ENCODE results near the gene SLBP. TPM values are rescaled to one million over a fixed set of nuclear protein-coding genes. Genes with fewer than 3 reads are reported as not detected.

SLBP gene
- total RNA-seq, 2 donors from 2014 or later, result 56.4 to 63.1 TPM

DNA sequence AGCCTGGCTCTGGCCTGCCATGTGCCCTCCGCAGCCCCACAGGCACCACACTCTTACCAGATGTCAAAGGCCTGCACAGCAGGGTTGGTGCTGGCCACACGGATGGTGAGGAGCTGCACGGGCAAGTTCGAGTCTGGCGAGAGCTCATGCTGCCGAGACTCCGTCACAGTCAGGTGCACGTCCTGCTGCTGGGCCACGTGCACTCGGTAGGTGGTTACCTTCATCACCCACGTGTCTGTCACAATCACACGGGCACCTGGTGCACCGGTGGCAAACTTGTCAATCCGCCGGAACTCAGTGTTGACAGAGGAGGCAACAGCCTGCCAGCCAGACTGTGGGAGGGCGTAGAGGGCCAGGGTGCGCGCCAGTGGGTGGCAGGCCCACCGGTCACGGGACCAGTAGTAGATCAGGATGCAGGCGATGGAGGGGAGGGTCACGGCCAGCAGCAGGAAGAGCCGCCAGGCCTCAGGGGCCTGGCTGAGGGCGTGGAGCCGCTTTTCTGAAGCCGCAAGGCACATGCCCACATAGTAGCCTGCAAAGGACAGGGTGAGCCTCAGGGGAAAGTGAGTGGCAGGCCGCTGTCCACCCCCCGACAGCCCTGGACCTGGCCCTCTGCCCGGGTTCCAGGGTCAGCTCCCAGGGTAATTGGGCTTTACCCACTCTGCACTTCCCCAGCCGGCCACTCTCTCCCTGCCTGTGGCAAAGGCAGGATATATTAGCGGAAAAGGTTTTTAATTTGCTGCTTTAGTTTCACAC is 6.2 kb upstream of the SLBP start:
- peaks cover 8 to 15% of the 10 kb centered on the region in 2 donors for H3K36me3 Mint-ChIP-seq (ENCODE audit: insufficient read depth in 2 of 2)
- H3K9me3 Mint-ChIP-seq, result no peaks in the 10 kb centered on the region
- H3K27me3 Mint-ChIP-seq (ENCODE audit: low read depth), result no peaks in the 10 kb centered on the region
- peaks cover 69% of the 10 kb centered on the region for H3K4me1 Mint-ChIP-seq (ENCODE audit: low read depth)
- no peak for DNase-seq
- no peak for ATAC-seq (replicated peaks in 1 of 2)
- peak overlapping the region; percentile 64 to 98 for H3K4me3 Mint-ChIP-seq
- peak overlapping the region; percentile 77 for H3K27ac Mint-ChIP-seq

DNA sequence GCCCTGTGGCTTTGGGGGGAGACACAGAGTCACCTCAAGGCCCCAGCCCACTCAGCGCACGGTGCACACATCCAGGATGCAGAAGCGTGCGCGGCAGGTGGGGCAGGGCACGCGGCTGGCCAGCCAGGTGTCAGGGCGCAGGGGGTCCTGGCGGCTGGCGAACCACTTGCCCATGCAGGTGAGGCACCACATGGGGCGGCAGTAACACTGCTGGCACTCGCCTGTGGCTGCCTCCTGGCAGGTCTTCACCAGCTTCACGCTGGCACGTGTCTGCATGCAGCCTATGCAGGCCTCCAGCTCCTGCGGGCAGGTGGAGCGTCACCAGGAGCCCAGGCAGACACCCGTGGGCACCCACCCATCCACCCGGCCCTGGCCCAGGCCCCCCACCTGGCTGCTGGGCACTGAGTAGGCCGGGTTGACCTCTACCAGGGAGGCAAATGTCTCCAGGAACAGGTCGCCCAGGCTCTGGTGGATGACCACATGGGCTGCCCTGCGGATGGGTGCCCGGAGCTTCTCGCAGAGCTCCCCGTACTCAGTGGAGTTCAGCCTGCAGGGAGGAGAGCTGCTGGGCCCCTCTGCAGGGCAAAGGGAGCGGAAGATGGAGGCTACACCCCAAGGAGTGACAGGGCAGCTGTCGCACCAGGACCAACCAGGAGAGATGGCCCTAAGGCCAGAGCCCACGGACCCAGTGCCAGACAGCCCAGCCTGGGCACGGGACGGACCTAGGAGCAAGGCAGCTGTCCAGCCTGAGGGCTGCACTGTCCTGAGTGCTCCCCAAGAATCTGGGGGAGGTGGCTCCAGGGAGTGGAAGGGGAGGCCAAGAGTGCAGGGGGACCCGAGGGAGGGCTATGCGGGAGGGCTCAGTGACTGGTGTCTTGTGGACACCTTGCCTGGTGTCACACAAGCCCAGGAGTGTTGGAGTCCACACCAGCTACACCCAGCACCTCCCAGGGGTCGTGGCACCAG is 5.3 kb upstream of the SLBP start:
- Mint-ChIP-seq H3K27ac (no peak overlapping the region), H3K4me3 (no peak overlapping the region), H3K27me3 (ENCODE audit: low read depth) (no peaks in the 10 kb centered on the region), H3K4me1 (ENCODE audit: low read depth) (peaks cover 60% of the 10 kb centered on the region), H3K36me3 (ENCODE audit: insufficient read depth in 2 of 2) (peaks cover 5 to 10% of the 10 kb centered on the region in 2 donors), H3K9me3 (no peaks in the 10 kb centered on the region)
- no peak for ATAC-seq (replicated peaks in 1 of 2)
- no peak for DNase-seq

DNA sequence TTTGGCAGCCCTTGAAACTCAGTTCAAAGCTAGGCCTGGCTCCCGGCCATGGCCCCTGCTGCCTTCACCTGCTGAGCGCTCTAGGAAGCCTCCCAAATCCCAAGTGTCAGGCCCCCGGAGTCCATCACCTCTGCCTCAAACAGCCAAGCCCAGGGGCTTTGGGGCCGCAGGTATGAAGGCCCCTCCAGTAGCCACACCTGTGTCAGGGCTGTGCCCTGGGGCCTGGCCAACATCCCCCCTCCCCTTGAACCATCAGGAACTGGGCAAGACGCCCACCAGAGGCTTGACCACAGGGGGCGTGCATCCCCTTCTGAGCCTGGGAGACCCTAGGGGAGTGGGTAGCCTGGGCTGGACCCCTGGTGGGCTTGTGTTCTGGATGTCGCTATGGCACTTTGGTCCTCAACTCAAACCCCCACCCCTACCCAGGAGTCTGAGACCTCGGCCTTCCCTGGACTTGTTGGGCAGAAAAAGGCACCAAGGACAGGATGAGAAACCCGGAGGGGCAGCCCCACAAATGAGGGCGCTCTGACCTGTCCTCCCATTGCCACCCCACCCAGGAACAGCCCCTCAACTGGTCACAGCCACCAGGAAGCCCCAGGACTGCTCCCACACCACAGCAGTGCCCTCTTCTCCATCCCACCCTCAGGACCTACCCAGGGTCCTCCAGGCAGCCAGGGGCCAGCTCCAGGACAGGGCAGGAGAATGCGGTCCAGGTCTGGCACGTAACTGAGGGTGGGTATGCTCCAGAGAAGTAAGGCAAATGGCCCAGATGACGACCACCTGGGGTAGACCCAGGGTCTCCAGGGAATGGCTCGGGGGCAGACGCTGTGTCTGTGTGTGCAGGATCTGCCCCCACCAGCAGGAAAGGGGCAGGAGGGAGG is 4.2 kb upstream of the SLBP start:
- DNase-seq, result no peak

DNA sequence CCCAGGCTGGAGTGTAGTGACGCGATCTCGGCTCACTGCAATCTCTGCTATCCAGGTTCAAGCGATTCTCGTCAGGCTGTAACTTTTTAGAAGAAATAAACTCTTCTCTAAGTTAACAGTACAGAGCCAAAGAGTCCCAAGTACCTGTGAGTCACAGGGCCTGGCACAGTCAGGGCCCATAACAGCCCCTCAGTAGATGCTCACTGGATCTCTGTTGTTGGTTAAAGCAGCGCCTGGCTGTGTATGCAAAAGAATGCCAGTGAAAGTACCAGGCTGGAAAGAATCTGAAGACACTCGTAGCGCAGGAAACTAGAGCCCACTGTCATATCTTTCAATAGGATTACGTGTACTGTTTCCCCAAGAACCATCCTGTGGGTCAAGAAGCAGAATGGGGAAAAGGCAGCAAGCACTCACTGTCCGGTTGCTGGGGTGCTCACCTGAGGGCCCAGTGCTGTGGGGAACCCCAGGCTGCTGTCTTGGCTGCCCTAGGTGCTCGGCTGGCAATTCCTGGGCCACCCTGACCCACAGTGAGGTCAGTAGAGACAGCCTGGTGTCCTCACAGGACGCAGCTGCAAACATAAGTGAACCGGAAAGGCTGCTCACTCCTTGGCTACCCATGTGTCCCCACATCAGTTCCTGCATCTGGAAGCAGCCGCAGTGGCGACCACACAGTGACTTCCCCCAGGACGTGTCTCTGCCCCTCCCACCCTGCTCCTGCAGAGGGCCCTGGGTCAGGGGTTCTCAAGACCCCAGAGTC is 3.1 kb upstream of the SLBP start:
- H3K4me3 Mint-ChIP-seq, result peak overlapping the region; percentile 99
- H3K36me3 Mint-ChIP-seq (ENCODE audit: insufficient read depth in 2 of 2), result peaks cover 8 to 13% of the 10 kb centered on the region in 2 donors
- H3K27ac Mint-ChIP-seq, result peak overlapping the region; percentile 65
- ATAC-seq (replicated peaks in 1 of 2) (no peak), DNase-seq (no peak)
- no peaks in the 10 kb centered on the region for H3K27me3 Mint-ChIP-seq (ENCODE audit: low read depth)
- H3K4me1 Mint-ChIP-seq (ENCODE audit: low read depth), result peaks cover 67% of the 10 kb centered on the region
- no peaks in the 10 kb centered on the region for H3K9me3 Mint-ChIP-seq

More for the DNA sequence above, 4.2 kb upstream of the SLBP start:
- H3K27me3 Mint-ChIP-seq (ENCODE audit: low read depth), result no peaks in the 10 kb centered on the region
- no peaks in the 10 kb centered on the region for H3K9me3 Mint-ChIP-seq
- peak overlapping the region in 1 of 2 donors; percentile 41 for H3K4me3 Mint-ChIP-seq
- ATAC-seq (replicated peaks in 1 of 2), result no peak
- peak overlapping the region; percentile 77 for H3K27ac Mint-ChIP-seq
- H3K4me1 Mint-ChIP-seq (ENCODE audit: low read depth), result peaks cover 57% of the 10 kb centered on the region
- H3K36me3 Mint-ChIP-seq (ENCODE audit: insufficient read depth in 2 of 2), result peaks cover 2 to 6% of the 10 kb centered on the region in 2 donors

DNA sequence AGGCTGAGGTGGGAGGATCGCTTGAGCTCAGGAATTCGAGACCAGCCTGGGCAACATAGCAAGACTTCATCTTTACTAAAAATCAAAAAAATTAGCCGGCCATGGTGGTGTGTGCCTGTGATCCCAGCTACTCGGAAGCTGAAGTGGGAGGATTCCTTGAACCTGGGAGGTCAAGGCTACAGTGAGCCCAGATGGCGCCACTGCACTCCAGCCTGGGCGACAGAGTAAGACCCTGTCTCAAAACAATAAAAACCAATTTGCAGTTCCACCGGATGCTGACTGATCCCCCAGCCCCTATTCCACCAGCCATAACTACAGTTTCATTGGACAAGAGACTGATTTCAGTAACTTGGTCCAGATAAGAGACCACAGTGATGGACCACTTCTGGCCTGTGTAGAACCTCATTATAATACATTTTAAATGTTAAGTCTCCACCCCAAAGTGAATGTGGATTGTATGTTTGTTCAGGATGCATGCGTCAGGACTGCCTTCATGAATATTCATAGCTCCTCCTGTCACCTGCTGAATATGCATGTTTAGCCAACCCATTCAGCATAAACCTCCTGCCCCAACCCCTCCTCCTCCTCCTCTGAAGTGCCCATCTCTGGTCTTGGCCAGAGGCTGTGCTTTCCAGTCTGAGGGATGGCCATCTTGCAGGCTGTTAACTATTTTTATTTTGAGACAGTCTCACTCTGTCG is 2.3 kb upstream of the SLBP start:
- no peak for ATAC-seq (replicated peaks in 1 of 2)
- DNase-seq, result no peak
- peaks cover 10 to 20% of the 10 kb centered on the region in 2 donors for H3K36me3 Mint-ChIP-seq (ENCODE audit: insufficient read depth in 2 of 2)
- H3K4me3 Mint-ChIP-seq, result peak overlapping the region; percentile 99
- no peaks in the 10 kb centered on the region for H3K9me3 Mint-ChIP-seq
- H3K4me1 Mint-ChIP-seq (ENCODE audit: low read depth), result peaks cover 67% of the 10 kb centered on the region
- H3K27me3 Mint-ChIP-seq (ENCODE audit: low read depth), result no peaks in the 10 kb centered on the region
- H3K27ac Mint-ChIP-seq, result peak overlapping the region; percentile 65

DNA sequence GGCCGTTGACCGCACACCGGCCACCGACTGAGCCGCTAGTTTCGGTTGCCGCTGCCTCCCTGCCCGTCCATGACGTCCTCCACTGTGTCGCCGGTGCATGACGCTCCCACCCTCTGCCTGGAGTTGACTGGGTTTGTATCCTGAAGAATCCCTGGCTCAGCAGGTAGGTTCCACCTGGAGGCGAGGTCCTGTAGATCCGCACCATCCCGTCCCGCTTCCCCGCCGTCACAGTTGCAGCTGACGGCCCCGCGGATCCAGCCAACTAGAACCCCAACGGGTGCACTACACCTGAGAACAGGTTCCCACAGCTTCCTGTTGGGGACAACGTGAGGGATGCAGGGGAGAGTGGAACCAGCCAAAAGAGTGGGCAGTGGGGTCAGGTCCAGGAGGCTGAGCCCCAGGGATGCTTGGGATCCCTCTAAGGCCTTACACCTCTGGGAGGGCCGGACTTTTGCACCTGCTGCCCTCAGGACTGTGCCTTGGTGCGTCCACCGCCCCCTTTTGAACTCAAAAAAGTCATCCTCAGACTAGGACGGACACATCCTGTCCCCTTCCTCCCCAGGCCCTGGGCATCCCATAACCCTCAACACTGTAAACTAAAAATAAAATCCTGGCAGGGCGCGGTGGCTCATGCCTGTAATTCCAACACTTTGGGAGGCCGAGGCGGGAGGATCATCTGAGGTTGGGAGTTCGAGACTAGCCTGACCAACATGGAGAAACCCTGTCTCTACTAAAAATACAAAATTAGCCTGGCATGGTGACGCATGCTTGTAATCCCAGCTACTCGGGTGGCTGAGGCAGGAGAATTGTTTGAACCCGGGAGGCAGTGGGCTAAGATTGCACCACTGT is 1.1 kb upstream of the SLBP start:
- DNase-seq (no peak), ATAC-seq (replicated peaks in 1 of 2) (peak; percentile 11 to 20)
- Mint-ChIP-seq H3K4me1 (ENCODE audit: low read depth) (peaks cover 67% of the 10 kb centered on the region), H3K27me3 (ENCODE audit: low read depth) (no peaks in the 10 kb centered on the region), H3K36me3 (ENCODE audit: insufficient read depth in 2 of 2) (peaks cover 10 to 24% of the 10 kb centered on the region in 2 donors), H3K9me3 (no peaks in the 10 kb centered on the region), H3K4me3 (peak overlapping the region; percentile 99), H3K27ac (peak overlapping the region; percentile 95)

DNA sequence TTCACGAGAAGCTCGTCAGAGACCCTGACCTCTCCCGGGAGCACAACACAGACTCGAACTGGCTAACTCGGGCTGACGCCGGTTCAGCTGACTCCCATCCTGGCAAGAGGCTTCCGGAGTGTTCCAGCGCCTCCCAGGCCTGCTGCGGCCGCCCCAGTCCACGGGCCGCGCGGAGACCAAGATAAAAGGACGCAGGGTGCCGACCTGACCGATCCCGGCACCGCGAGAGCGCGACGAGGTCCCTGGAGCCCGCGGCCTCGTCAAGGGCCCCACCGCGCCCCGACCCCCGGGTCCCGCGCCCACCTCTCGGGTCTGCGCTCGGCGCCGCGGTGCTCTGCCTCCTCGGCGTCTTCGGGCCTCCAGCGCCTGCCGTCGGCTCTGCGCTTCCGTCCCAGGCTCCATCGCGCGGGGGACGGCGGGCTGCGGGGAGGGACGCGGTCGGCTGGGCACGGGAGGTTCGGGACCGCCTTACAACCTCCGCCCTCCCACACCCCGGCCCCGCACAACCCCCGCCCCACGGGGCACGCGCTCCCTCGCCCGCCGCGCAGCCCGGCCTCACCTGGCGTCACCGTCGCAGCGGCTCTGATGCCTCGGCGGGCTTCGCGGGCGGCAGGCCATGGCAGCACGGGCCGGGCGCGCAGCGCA is 426 bp downstream of the SLBP start:
- Mint-ChIP-seq H3K27ac (peak overlapping the region; percentile 51), H3K27me3 (ENCODE audit: low read depth) (no peaks in the 10 kb centered on the region), H3K4me3 (peak overlapping the region; percentile 72 to 99), H3K9me3 (no peaks in the 10 kb centered on the region), H3K36me3 (ENCODE audit: insufficient read depth in 2 of 2) (peaks cover 10 to 26% of the 10 kb centered on the region in 2 donors), H3K4me1 (ENCODE audit: low read depth) (peaks cover 66% of the 10 kb centered on the region)
- ATAC-seq (replicated peaks in 1 of 2) (peak; percentile 27 to 32), DNase-seq (peak in 1 of 2 donors; percentile 52)

DNA sequence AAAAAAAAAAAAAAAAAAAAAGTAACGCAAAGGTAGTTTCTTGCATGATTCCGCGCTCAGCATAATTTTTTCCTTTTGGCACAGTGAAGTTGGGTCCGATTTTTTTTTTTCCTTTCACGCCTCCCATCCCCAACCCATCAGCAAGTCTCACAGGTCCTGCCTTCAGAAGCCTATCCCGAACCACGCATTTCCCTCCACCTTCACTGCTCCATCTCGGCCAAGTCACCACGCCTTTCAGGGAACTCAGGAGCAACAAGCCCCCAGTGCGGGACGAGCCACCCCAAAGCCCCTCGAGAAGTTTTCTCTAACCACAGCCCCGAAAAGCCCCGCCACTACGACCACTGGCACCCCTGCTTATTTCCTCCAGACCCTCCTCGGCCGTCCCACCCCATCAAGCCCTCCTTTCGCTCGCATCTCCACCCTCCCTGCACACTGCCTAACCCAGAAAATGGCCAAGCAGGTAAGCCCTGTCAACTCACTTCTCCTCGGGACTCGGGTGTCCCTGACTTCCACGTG is 1.0 kb downstream of the SLBP start:
- Mint-ChIP-seq H3K27ac (peak overlapping the region; percentile 51), H3K4me1 (ENCODE audit: low read depth) (peaks cover 67% of the 10 kb centered on the region), H3K36me3 (ENCODE audit: insufficient read depth in 2 of 2) (peaks cover 10 to 30% of the 10 kb centered on the region in 2 donors), H3K9me3 (no peaks in the 10 kb centered on the region), H3K4me3 (peak overlapping the region; percentile 72 to 99), H3K27me3 (ENCODE audit: low read depth) (no peaks in the 10 kb centered on the region)
- no peak for DNase-seq
- ATAC-seq (replicated peaks in 1 of 2), result no peak

DNA sequence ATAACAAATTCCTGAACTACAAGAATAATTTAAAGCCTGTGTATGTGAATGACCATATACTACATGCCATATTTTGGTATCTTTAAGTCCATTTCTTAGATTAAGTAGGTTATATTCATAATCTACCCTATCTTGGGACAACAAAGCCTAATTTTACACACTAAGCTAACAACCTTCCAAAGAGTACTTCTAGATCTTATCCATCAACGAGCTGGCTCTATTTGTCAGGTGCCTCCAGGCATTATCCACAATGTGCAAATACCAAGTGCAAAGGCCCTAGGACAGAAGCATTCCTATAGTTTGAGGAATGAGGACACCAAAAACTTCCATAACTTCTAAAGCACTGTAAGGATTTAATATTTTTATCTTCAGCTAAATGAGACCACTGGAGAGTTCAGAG is 3.5 kb downstream of the SLBP start:
- Mint-ChIP-seq H3K27me3 (ENCODE audit: low read depth) (no peaks in the 10 kb centered on the region), H3K4me1 (ENCODE audit: low read depth) (peaks cover 59% of the 10 kb centered on the region), H3K27ac (peak overlapping the region; percentile 51), H3K9me3 (no peaks in the 10 kb centered on the region), H3K4me3 (peak overlapping the region; percentile 34), H3K36me3 (ENCODE audit: insufficient read depth in 2 of 2) (peaks cover 10 to 41% of the 10 kb centered on the region in 2 donors)
- ATAC-seq (replicated peaks in 1 of 2) (no peak), DNase-seq (no peak)

DNA sequence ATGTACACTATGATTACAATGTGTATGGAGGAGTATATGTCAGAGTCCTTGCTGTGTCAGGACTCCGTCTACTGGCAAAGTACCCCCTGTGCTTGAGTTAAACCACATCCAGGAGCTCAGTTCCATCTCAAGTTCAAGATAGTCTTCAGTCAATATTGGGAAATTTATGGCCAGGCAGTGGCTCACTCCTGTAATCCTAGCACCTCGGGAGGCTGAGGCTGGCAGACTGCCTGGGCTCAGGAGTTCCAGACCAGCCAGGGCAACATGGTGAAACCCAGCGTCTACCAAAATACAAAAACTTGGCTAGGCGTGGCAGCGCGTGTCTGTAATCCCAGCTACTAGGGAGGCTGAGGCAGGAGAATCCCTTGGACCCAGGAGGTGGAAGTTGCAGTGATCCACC is 5.8 kb downstream of the SLBP start:
- no peaks in the 10 kb centered on the region for H3K27me3 Mint-ChIP-seq (ENCODE audit: low read depth)
- H3K4me3 Mint-ChIP-seq, result no peak overlapping the region
- H3K27ac Mint-ChIP-seq, result no peak overlapping the region
- peaks cover 12 to 46% of the 10 kb centered on the region in 2 donors for H3K36me3 Mint-ChIP-seq (ENCODE audit: insufficient read depth in 2 of 2)
- H3K4me1 Mint-ChIP-seq (ENCODE audit: low read depth), result peaks cover 67% of the 10 kb centered on the region
- ATAC-seq (replicated peaks in 1 of 2), result no peak
- no peak for DNase-seq
- no peaks in the 10 kb centered on the region for H3K9me3 Mint-ChIP-seq

Measured in activated T-cell treated with anti-CD3 and anti-CD28 coated beads, Interleukin-2, amount 50 U/mL, for 72 hours (primary cell).